ENCODE measurements around the gene APP. TPM values are rescaled to one million over a fixed set of nuclear protein-coding genes. Genes with fewer than 3 reads are reported as not detected.
"Not testable (repeated sequence)": the region's sequence is repeated elsewhere in the genome, so short reads cannot be mapped to it uniquely, and the experiment has no call there.

APP gene
- total RNA-seq, 1 donor from 2014 or later = 136 TPM

- ATAC-seq (no peak), DNase-seq (ENCODE audit: low spot score) (no peak)
Measured at GRCh38 chr21:26105819-26106218, 64.8 kb downstream of the APP start.

- ATAC-seq (no peak), DNase-seq (ENCODE audit: low spot score) (no peak)
Measured at GRCh38 chr21:26100573-26100972, 70.0 kb downstream of the APP start.

- ATAC-seq = no peak
- no peak for DNase-seq (ENCODE audit: low spot score)
Measured at GRCh38 chr21:26099610-26100219, 70.9 kb downstream of the APP start.

GRCh38 chr21:26098772-26099397, 71.7 kb downstream of the APP start:
- DNase-seq (ENCODE audit: low spot score) = no peak
- ATAC-seq = no peak

GRCh38 chr21:26097475-26097874, 73.1 kb downstream of the APP start:
- DNase-seq (ENCODE audit: low spot score) (no peak), ATAC-seq (no peak)

- no peak for ATAC-seq
- DNase-seq (ENCODE audit: low spot score) = no peak
Measured at GRCh38 chr21:26096494-26097371, 73.8 kb downstream of the APP start.

- no peak for ATAC-seq
- no peak for DNase-seq (ENCODE audit: low spot score)
Measured at GRCh38 chr21:26095131-26095530, 75.4 kb downstream of the APP start.

GRCh38 chr21:26093122-26093521, 77.4 kb downstream of the APP start:
- ATAC-seq (no peak), DNase-seq (ENCODE audit: low spot score) (no peak)

GRCh38 chr21:26091480-26092018, 79.0 kb downstream of the APP start:
- DNase-seq (ENCODE audit: low spot score) (no peak), ATAC-seq (no peak)

- no peak for ATAC-seq
Measured at GRCh38 chr21:26089730-26090129, 80.8 kb downstream of the APP start.

GRCh38 chr21:26087223-26087918, 83.2 kb downstream of the APP start:
- no peak for DNase-seq (ENCODE audit: low spot score)
- ATAC-seq = no peak

More at GRCh38 chr21:26089730-26090129, 80.8 kb downstream of the APP start:
- DNase-seq (ENCODE audit: low spot score) = no peak

- ATAC-seq (peak; percentile 76), DNase-seq (ENCODE audit: low spot score) (no peak)
Measured at GRCh38 chr21:26085882-26086281, 84.7 kb downstream of the APP start.

GRCh38 chr21:26085127-26085526, 85.4 kb downstream of the APP start:
- ATAC-seq = no peak
- no peak for DNase-seq (ENCODE audit: low spot score)

GRCh38 chr21:26082549-26082948, 88.0 kb downstream of the APP start:
- no peak for ATAC-seq
- no peak for DNase-seq (ENCODE audit: low spot score)

- not testable (repeated sequence) for DNase-seq (ENCODE audit: low spot score); ATAC-seq
Measured at GRCh38 chr21:26081175-26081760, 89.3 kb downstream of the APP start.

GRCh38 chr21:26080211-26080610, 90.4 kb downstream of the APP start:
- DNase-seq (ENCODE audit: low spot score) (no peak), ATAC-seq (no peak)

- no peak for ATAC-seq
- DNase-seq (ENCODE audit: low spot score) = no peak
Measured at GRCh38 chr21:26079366-26079765, 91.2 kb downstream of the APP start.

- ATAC-seq = no peak
- DNase-seq (ENCODE audit: low spot score) = no peak
Measured at GRCh38 chr21:26077521-26077920, 93.0 kb downstream of the APP start.

GRCh38 chr21:26072666-26073615, 97.6 kb downstream of the APP start:
- ATAC-seq (no peak), DNase-seq (ENCODE audit: low spot score) (no peak)
